Cardiac muscle cell (in vitro differentiated cells and primary cell): ENCODE measurements around the gene HMX1. TPM values are rescaled to one million over a fixed set of nuclear protein-coding genes. Genes with fewer than 3 reads are reported as not detected.

ENCODE experiments used
- DNase-seq, 2 donors: peaks; one replicate each; pipeline versions ENCODE4 v3.0.0 to v3.0.0-alpha.2; 2010 to 2017; ENCODE audit warnings: low read depth in 1 of 2, low spot score in 1 of 2
- H3K27ac ChIP-seq: fragments of 200-600 bp; sonication (generic); 2 replicates; pipeline ENCODE4 v1.5.1; 2016
- H3K27me3 ChIP-seq: fragments of 200-600 bp; sonication (generic); 2 replicates; pipeline ENCODE4 v1.6.0; 2016; ENCODE audit warnings: control low read depth
- H3K36me3 ChIP-seq: fragments of 200-600 bp; sonication (generic); 2 replicates; pipeline ENCODE4 v1.5.1; 2016; ENCODE audit warnings: control low read depth
- H3K4me1 ChIP-seq: fragments of 200-600 bp; sonication (generic); 2 replicates; pipeline ENCODE4 v1.8.1; 2017; ENCODE audit warnings: low read depth, mild to moderate bottlenecking, mixed run types
- H3K4me3 ChIP-seq: fragments of 200-600 bp; sonication (generic); 2 replicates; pipeline ENCODE4 v1.5.1; 2016; ENCODE audit warnings: mild to moderate bottlenecking
- H3K9me3 ChIP-seq: fragments of 200-600 bp; sonication (generic); 2 replicates; pipeline ENCODE4 v1.5.1; 2017; ENCODE audit warnings: low read depth, mild to moderate bottlenecking, control low read depth
- polyA plus RNA-seq: library from polyadenylated mRNA; unstranded; fragments of >200 nt; fragmentation: Nextera tagmentation; extraction: Ambion mirVana; gene quantifications from 2 replicates; pipeline ENCODE4 v1.2.1, GENCODE V29; 2016
- total RNA-seq: library from RNA; depleted of rRNA; stranded (reverse); fragments of >200 nt; gene quantifications from 2 replicates; pipeline ENCODE4 v1.2.3, GENCODE V29; 2016
- TF ChIP-seq, protein P1 (sequence below): IDR thresholded peaks from 2 replicates; pipeline ENCODE4 v1.5.1; 2012; ENCODE audit warnings: low read depth, mild to moderate bottlenecking, low read length

Gene HMX1
- total and polyA plus RNA-seq, 2 experiments from 2014 or later = 0.13 TPM; not detected in 1

GRCh38 chr4:8840816-8841455, 30.7 kb downstream of the HMX1 start:
- Histone ChIP-seq H3K27me3 (peaks cover 7% of the 10 kb centered on the region), H3K9me3 (no peaks in the 10 kb centered on the region), H3K36me3 (no peaks in the 10 kb centered on the region), H3K4me3 (no peak overlapping the region), H3K4me1 (no peaks in the 10 kb centered on the region), H3K27ac (no peak overlapping the region)
- DNase-seq = no peak
- TF ChIP-seq, protein P1, sequence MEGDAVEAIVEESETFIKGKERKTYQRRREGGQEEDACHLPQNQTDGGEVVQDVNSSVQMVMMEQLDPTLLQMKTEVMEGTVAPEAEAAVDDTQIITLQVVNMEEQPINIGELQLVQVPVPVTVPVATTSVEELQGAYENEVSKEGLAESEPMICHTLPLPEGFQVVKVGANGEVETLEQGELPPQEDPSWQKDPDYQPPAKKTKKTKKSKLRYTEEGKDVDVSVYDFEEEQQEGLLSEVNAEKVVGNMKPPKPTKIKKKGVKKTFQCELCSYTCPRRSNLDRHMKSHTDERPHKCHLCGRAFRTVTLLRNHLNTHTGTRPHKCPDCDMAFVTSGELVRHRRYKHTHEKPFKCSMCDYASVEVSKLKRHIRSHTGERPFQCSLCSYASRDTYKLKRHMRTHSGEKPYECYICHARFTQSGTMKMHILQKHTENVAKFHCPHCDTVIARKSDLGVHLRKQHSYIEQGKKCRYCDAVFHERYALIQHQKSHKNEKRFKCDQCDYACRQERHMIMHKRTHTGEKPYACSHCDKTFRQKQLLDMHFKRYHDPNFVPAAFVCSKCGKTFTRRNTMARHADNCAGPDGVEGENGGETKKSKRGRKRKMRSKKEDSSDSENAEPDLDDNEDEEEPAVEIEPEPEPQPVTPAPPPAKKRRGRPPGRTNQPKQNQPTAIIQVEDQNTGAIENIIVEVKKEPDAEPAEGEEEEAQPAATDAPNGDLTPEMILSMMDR = no peak

DNA sequence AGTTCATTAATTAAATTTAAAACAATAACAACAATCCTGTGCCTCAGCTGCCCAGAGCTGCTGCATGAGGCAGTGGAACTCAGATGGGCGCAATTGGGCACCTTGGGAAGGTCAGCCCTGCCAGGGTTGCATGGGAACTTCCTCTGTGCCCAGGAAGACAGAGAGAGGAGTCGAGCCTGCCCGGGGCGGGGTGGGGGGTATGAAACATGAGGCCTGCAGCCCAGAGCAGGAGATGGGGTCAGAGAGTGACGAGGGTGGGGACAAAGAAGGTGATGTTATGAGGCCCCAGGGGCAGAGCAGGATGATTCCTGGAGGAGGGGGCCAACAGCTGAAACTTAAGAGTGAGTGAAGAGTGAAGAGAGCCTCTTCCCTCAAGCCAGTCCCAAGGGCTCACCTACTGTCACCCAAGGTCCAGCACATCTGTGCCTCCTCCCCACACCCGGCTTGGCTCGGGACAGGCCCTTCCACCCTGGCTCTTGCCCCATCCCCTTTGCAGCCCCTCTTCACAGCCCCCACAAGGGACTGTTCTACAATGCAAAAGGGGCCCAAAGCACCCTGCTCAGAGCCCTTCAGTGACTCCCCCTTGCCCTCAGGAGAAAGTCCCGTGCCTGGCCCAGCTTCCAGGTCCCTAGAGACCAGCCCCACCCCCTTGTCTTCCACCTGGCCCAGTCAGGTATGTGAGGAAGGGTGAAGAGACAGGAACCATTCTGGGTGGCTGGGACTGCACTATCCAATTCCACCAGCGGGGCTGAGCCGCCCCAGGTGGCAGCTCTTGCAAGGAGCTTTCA, 31.4 kb downstream of the HMX1 start:
- no peaks in the 10 kb centered on the region for H3K9me3 ChIP-seq
- H3K4me1 ChIP-seq = no peaks in the 10 kb centered on the region
- peaks cover 3% of the 10 kb centered on the region for H3K27me3 ChIP-seq
- H3K4me3 ChIP-seq = no peak overlapping the region
- DNase-seq = no peak
- no peak overlapping the region for H3K27ac ChIP-seq
- H3K36me3 ChIP-seq = no peaks in the 10 kb centered on the region
- TF ChIP-seq, protein P1 = no peak

DNA sequence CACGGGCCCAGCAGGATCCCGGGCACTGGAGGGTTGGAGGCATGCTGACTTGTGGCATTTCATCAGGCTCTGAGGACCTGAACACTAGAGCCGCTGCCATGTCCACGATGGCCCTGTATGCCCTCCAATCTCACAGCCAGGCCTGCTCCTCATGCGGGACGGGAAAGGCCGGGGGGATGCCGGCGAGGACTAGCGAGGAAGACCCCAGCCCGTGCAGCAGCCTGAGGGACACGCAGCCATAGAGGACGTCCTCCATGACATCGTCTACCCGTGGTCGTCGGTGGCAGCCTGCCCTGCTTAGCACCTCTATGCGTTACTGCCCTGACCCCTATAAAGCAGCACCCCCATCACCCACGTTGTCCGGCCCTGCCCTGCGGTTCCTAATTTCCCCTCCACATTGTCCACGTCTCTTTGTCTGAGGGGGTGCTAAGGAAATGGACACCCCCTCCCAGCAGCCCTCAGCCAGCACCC, 32.6 kb downstream of the HMX1 start:
- no peak overlapping the region for H3K4me3 ChIP-seq
- H3K27me3 ChIP-seq = no peaks in the 10 kb centered on the region
- no peaks in the 10 kb centered on the region for H3K36me3 ChIP-seq
- H3K4me1 ChIP-seq = no peaks in the 10 kb centered on the region
- no peak for DNase-seq
- TF ChIP-seq, protein P1 = no peak
- no peaks in the 10 kb centered on the region for H3K9me3 ChIP-seq
- no peak overlapping the region for H3K27ac ChIP-seq

DNA sequence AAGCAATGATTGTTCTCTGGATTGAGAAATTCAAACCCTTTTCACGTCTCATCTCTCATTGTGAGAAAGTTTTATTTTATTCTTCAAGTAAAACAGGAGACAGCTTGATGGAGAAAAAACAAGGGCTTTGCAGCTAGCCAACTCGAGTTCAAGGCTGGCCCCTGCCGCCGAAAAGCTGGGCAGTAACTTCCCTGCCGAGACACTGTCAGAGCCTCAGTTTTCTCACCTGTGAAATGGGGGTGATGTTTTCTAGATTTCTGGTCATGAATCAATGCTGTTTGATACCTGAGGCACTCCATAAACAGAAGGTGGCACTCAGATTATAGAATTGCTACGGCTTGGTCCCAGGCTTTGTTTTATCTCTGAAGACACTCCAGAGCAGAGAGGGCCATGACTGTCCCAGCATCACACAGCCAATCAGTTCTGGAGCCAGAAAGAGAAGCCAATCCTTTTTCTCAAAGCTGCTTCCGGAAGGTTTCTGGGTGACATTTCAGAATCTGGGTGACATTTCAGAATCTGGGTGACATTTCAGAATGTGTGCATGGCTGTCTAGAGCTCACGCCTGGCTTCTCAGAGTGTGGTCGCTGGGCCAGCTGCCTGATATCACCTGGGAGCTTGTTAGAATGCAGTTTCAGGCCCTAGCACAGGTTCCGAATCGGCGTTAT, 33.2 kb downstream of the HMX1 start:
- no peak for DNase-seq
- H3K36me3 ChIP-seq = no peaks in the 10 kb centered on the region
- no peaks in the 10 kb centered on the region for H3K4me1 ChIP-seq
- no peaks in the 10 kb centered on the region for H3K9me3 ChIP-seq
- no peaks in the 10 kb centered on the region for H3K27me3 ChIP-seq
- no peak overlapping the region for H3K27ac ChIP-seq
- TF ChIP-seq, protein P1 = no peak
- H3K4me3 ChIP-seq = no peak overlapping the region

DNA sequence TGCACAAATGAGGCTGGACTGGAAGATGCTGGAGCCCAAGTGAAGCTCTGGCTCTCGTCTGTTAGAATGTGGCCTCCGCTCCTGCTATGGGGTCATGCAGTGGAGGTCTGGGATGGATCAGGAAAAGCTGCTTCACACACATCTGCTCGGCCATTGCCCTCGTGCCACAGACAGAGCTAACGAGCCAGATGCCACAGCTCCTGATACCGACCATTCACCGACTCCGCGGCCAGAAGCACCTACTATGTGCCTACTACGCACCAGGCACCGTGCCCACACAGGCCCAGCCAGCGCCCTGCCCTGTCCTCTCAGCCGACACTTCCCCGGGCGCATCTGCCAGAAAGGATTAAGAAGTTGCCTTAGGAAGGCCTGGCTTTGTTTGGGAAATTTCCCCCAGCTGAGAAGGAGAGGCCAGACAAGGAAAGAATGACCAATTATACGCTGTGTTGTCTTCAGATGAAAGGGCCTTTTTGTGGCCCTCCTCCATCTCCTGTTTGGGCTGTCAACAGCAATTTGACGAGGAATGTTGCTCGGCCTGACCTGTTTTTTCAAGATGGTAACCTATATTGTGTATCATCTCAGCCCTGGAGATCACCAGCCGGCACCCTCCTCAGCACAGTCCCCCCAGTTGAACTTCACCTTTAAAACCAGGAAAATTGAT, 34.3 kb downstream of the HMX1 start:
- Histone ChIP-seq H3K27ac (no peak overlapping the region), H3K9me3 (no peaks in the 10 kb centered on the region), H3K36me3 (no peaks in the 10 kb centered on the region), H3K27me3 (no peaks in the 10 kb centered on the region), H3K4me3 (no peak overlapping the region), H3K4me1 (no peaks in the 10 kb centered on the region)
- no peak for DNase-seq
- TF ChIP-seq, protein P1 = no peak
